Thyroid gland (tissue), 4 donors: ENCODE measurements around the gene LRP2BP.

ENCODE experiments used
- CTCF ChIP-seq, 6 experiments: fragments of 200-600 bp in 3 of 6; fragments of 450-650 bp in 3 of 6; sonication (generic) in 3 of 6; IDR thresholded peaks; one replicate each; pipeline ENCODE4 v1.5.1; 2016 to 2019; ENCODE audit warnings: antibody characterized with exemption in 6 of 6, mild to moderate bottlenecking in 2 of 6, inconsistent platforms in 1 of 6, moderate library complexity in 1 of 6
- POLR2A ChIP-seq, 2 donors: fragments of 450-650 bp; IDR thresholded peaks; one replicate each; pipeline ENCODE4 v1.6.1; 2017; ENCODE audit warnings: antibody characterized with exemption in 2 of 2, mild to moderate bottlenecking in 2 of 2, moderate library complexity in 1 of 2

DNA sequence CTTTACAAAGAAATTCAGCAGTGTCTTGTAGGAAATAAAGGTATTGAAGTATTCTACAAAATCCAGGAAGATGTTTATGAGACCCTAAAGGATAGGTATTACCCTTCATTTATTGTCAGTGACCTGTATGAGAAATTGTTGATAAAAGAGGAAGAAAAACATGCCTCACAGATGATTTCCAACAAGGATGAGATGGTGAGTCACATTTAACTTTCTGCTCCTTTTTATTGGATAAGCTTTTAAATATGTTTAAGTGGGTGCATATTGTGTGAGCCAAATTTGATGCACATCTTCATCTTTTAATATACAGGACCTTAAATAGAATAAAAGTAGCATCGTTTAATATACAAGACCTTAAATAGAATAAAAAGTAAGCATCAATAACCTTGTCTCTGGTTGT, 72.1 kb downstream of the LRP2BP start:
- TF ChIP-seq CTCF (IDR thresholded peaks at IDR 0.05) (no peak), POLR2A (IDR thresholded peaks at IDR 0.05) (no peak)
